PC-9 (cell line): ENCODE data around the gene C1R. TPM values are rescaled to one million over a fixed set of nuclear protein-coding genes. Genes with fewer than 3 reads are reported as not detected.

ENCODE experiments used
- BruUV-seq: library from RNA; stranded (reverse); fragments of 400-500 nt; replicated peaks from 2 replicates; lab custom pipeline; 2021; lab: Mats Ljungman, UMichigan
- CTCF ChIA-PET: fragments of 300-600 bp; sonication (Branson Sonifier 250); formaldehyde crosslinking; loops from one replicate; lab custom pipeline; 2022; ENCODE audit warnings: antibody characterized with exemption; lab: Charles Lee
- POLR2A ChIA-PET: fragments of 300-600 bp; sonication (Branson Sonifier 250); formaldehyde crosslinking; loops from one replicate; lab custom pipeline; 2022; ENCODE audit warnings: antibody characterized with exemption; ENCODE audit not compliant: unreplicated experiment; lab: Charles Lee
- DNase-seq, 2 experiments: peaks; one replicate each; pipeline versions ENCODE4 v3.0.0 to v3.0.0-alpha.2; 2015 to 2022; ENCODE audit warnings: mixed read lengths in 1 of 2
- H2AFZ ChIP-seq: fragments of 200-600 bp; sonication (generic); 2 replicates; pipeline ENCODE4 v1.8.1; 2017; ENCODE audit warnings: antibody characterized with exemption
- H3F3A ChIP-seq: fragments of 200-600 bp; sonication (generic); 2 replicates; pipeline ENCODE4 v1.8.1; 2017; ENCODE audit warnings: antibody characterized with exemption, mild to moderate bottlenecking, low read depth; ENCODE audit not compliant: insufficient read depth
- H3K27ac ChIP-seq: fragments of 200-600 bp; sonication (generic); 2 replicates; pipeline ENCODE4 v1.6.1; 2016; ENCODE audit warnings: mixed run types
- H3K27me3 ChIP-seq: fragments of 200-600 bp; sonication (generic); 2 replicates; pipeline ENCODE4 v1.6.1; 2016; ENCODE audit warnings: low read depth, mixed run types; ENCODE audit not compliant: insufficient read depth
- H3K36me3 ChIP-seq: fragments of 200-600 bp; sonication (generic); 2 replicates; pipeline ENCODE4 v1.6.1; 2016; ENCODE audit warnings: low read depth, mixed run types
- H3K4me1 ChIP-seq: fragments of 200-600 bp; sonication (generic); replicated peaks from 2 replicates; pipeline ENCODE4 v1.6.1; 2016; ENCODE audit warnings: mixed run types; ENCODE audit not compliant: insufficient read depth
- H3K4me2 ChIP-seq: fragments of 200-600 bp; sonication (generic); 2 replicates; pipeline ENCODE4 v1.6.1; 2017; ENCODE audit warnings: mixed run types
- H3K4me3 ChIP-seq: fragments of 200-600 bp; sonication (generic); 2 replicates; pipeline ENCODE4 v1.6.1; 2016; ENCODE audit warnings: mixed run types
- H3K79me2 ChIP-seq: fragments of 200-600 bp; sonication (generic); 2 replicates; pipeline ENCODE4 v1.6.1; 2017; ENCODE audit warnings: low read depth, mixed run types
- H3K9me2 ChIP-seq: fragments of 200-600 bp; sonication (generic); 2 replicates; pipeline ENCODE4 v1.8.1; 2017; ENCODE audit warnings: mild to moderate bottlenecking; ENCODE audit not compliant: insufficient read depth
- H3K9me3 ChIP-seq: fragments of 200-600 bp; sonication (generic); 2 replicates; pipeline ENCODE4 v1.8.1; 2016; ENCODE audit warnings: low read depth; ENCODE audit not compliant: insufficient read depth
- H4K20me1 ChIP-seq: fragments of 200-600 bp; sonication (generic); 2 replicates; pipeline ENCODE4 v1.8.1; 2017; ENCODE audit not compliant: insufficient read depth
- EZH2 ChIP-seq: fragments of 200-600 bp; sonication (generic); IDR thresholded peaks from 2 replicates; pipeline ENCODE4 v1.8.0; 2017; ENCODE audit warnings: antibody characterized with exemption, low read depth
- intact Hi-C: fragments of 100-400 bp; cut with micrococcal nuclease; formaldehyde crosslinking; loops from one replicate; pipeline ENCODE4 v1.10.0; 2022; ENCODE audit not compliant: unreplicated experiment
- total RNA-seq: library from RNA; stranded (reverse); gene quantifications from 2 replicates; pipeline ENCODE4 v1.2.3, GENCODE V29; 2021
- TF ChIP-seq, protein P1 (sequence below): fragments of 200-600 bp; sonication (generic); conservative IDR thresholded peaks from 2 replicates; pipeline ENCODE4 v1.6.1; 2017; ENCODE audit warnings: mixed run types, antibody characterized with exemption, mild to moderate bottlenecking, moderate library complexity

Gene C1R
- total RNA-seq, 1 experiment from 2014 or later = 24.0 TPM

DNA sequence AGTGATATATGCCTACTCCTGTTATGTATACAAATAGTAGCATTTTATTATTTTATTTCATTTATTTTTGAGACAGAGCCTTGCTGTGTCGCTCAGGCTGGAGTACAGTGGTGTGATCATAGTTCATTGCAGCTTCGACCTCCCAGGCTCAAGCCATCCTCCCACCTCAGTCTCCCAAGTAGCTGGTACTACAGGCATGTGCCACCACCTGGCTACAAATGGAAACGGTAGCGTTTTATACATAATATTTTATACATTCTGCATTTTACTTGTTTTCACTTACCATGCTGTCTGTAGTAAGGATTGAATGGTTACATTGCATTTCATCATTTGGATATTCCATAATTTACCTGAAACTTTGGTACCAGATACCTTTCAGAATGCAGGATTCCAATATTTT, 14.1 kb downstream of the C1R start:
- H4K20me1 ChIP-seq = no peaks in the 10 kb centered on the region
- BruUV-seq = no TSS peak
- TF ChIP-seq EZH2 = no peak
- TF ChIP-seq, protein P1, sequence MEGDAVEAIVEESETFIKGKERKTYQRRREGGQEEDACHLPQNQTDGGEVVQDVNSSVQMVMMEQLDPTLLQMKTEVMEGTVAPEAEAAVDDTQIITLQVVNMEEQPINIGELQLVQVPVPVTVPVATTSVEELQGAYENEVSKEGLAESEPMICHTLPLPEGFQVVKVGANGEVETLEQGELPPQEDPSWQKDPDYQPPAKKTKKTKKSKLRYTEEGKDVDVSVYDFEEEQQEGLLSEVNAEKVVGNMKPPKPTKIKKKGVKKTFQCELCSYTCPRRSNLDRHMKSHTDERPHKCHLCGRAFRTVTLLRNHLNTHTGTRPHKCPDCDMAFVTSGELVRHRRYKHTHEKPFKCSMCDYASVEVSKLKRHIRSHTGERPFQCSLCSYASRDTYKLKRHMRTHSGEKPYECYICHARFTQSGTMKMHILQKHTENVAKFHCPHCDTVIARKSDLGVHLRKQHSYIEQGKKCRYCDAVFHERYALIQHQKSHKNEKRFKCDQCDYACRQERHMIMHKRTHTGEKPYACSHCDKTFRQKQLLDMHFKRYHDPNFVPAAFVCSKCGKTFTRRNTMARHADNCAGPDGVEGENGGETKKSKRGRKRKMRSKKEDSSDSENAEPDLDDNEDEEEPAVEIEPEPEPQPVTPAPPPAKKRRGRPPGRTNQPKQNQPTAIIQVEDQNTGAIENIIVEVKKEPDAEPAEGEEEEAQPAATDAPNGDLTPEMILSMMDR = no peak
- ChIA-PET POLR2A (interaction anchor here (0.5 kb wide), 1 partner anchor 202 kb away, joined by 4 read pairs; no protein-coding TSS in a partner anchor), CTCF (no interaction called here)
- no peak overlapping the region for H3K27ac ChIP-seq
- H3K4me1 ChIP-seq = peaks cover 19% of the 10 kb centered on the region
- no peak for DNase-seq
- H3K36me3 ChIP-seq = no peaks in the 10 kb centered on the region
- H3K27me3 ChIP-seq = no peaks in the 10 kb centered on the region
- H3K9me2 ChIP-seq = no peaks in the 10 kb centered on the region
- intact Hi-C loops = no loop called here
- peaks cover 21% of the 10 kb centered on the region for H3F3A ChIP-seq
- H3K79me2 ChIP-seq = no peaks in the 10 kb centered on the region
- H3K4me2 ChIP-seq = no peak overlapping the region
- H2AFZ ChIP-seq = no peak overlapping the region
- H3K4me3 ChIP-seq = no peak overlapping the region
- H3K9me3 ChIP-seq = no peaks in the 10 kb centered on the region

DNA sequence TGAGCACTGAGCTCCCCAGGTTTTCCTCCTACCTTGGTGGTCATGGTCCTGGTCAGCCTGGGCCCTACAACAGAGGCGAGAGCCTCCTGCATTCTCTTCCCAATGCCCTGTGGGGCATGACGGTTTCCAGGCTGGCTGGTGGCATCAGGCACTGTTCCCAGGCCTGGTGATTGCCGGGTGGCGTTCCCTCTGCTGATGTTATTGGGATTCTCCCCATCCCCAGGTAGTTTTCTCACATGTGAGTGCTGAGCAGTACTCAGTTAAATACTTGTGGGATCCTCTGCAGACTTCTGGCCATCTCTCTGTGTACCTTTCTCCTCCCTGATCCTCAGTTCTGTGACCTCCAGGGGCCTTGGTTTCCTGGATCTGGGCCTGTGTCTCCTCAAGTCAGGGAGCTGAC, 15.8 kb downstream of the C1R start:
- Histone ChIP-seq H3K36me3 (no peaks in the 10 kb centered on the region), H3K4me2 (no peak overlapping the region), H4K20me1 (no peaks in the 10 kb centered on the region), H3K27me3 (no peaks in the 10 kb centered on the region), H2AFZ (no peak overlapping the region), H3K79me2 (no peaks in the 10 kb centered on the region), H3F3A (peaks cover 21% of the 10 kb centered on the region), H3K4me3 (no peak overlapping the region), H3K27ac (no peak overlapping the region), H3K9me3 (no peaks in the 10 kb centered on the region), H3K4me1 (peaks cover 19% of the 10 kb centered on the region), H3K9me2 (no peaks in the 10 kb centered on the region)
- POLR2A ChIA-PET = no interaction called here
- intact Hi-C loops = no loop called here
- BruUV-seq = no TSS peak
- CTCF ChIA-PET = no interaction called here
- TF ChIP-seq, protein P1 = no peak
- no peak for TF ChIP-seq EZH2
- DNase-seq = no peak

DNA sequence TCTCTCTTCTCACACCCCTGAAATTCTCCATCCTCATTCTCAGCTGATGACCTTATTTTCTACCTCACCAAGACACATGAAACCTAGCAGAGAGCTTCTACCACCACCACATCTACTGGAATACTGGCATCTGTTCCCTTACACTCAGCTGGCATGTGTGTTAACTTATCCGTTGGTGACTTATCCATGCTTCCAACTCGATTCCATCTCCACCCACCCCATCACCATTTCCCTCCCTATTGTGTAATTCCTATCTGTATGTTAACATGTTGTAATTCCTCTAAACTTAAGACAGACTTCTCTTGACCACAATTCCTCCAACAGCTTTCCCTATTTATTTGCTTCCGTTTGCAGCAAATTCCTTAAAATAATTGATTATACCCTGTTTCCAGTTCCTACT, 16.3 kb downstream of the C1R start:
- no peak for DNase-seq
- no peak overlapping the region for H2AFZ ChIP-seq
- no peaks in the 10 kb centered on the region for H3K27me3 ChIP-seq
- no peaks in the 10 kb centered on the region for H3K9me3 ChIP-seq
- peaks cover 19% of the 10 kb centered on the region for H3K4me1 ChIP-seq
- H3K79me2 ChIP-seq = no peaks in the 10 kb centered on the region
- no peaks in the 10 kb centered on the region for H4K20me1 ChIP-seq
- CTCF ChIA-PET = no interaction called here
- no peaks in the 10 kb centered on the region for H3K36me3 ChIP-seq
- H3K9me2 ChIP-seq = no peaks in the 10 kb centered on the region
- TF ChIP-seq EZH2 = no peak
- TF ChIP-seq, protein P1 = no peak
- BruUV-seq = no TSS peak
- no peak overlapping the region for H3K4me3 ChIP-seq
- intact Hi-C loops = no loop called here
- peaks cover 21% of the 10 kb centered on the region for H3F3A ChIP-seq
- H3K27ac ChIP-seq = no peak overlapping the region
- POLR2A ChIA-PET = no interaction called here
- H3K4me2 ChIP-seq = no peak overlapping the region
